Measurements from ENCODE around the gene KCNIP1.

The KCNIP1 gene

DNA sequence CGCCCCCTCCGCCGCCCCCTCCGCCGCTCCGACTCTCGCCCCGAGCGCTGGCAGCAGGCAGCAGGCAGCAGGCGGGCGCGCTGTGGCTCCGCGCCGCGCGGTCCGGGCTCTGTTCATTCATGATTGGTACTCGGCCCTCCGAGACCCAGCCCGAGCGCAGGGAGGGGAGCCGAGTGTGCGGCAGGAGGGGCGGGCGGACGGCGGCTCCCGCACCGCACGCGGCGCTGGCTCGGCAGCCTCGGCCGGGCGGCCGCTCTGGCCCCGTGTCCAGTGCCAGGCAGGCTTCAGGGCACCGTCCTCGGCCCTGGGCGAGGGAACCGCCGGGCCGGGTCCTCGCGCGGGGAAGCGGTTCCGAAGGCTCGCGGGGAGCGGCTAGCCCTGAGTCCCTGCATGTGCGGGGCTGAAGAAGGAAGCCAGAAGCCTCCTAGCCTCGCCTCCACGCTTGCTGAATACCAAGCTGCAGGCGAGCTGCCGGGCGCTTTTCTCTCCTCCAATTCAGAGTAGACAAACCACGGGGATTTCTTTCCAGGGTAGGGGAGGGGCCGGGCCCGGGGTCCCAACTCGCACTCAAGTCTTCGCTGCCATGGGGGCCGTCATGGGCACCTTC is at the start of gene KCNIP1:
KCNIP1 (plus strand) TSS at position 31 of the 607 bp plus-strand sequence.
- Histone ChIP-seq H3K4me2 (no peak within 1 kb of the TSS), H3K4me1 (peaks cover 13% of the 10 kb centered on the region), H3K9me3 (no peaks in the 10 kb centered on the region), H3K27me3 (0 out of 2 replicates have a peak, but pooled peaks cover 6% of the 10 kb centered on the region), H3K36me3 (no peaks in the 10 kb centered on the region), H3K4me3 (no peak within 1 kb of the TSS), H3K9ac (no peak within 1 kb of the TSS), H3K27ac (no peak within 1 kb of the TSS), H4K20me1 (no peaks in the 10 kb centered on the region)
- TF ChIP-seq Cebpa-rat (IDR thresholded peaks at IDR 0.05) = no peak

DNA sequence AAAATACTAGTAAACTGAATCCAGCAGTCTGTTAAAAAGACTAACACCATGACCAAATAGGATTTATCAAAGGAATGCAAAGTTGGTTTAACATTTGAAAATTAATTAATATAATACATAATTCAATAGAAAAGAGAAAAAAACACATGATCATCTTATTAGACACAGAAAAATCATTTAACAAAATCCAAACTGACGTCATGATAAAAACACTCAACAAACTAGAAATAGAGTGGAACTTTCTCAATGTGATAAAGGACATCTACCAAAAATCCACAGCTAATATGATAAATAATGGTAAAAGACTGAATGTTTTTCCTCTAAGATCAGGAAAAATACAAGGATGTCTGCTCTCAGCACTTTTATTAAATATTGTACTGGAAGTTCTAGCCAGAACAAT is 40.4 kb upstream of the KCNIP1 start:
- Histone ChIP-seq H3K4me1 (peaks cover 10% of the 10 kb centered on the region), H3K27me3 (no peaks in the 10 kb centered on the region), H3K4me2 (no peak overlapping the region), H4K20me1 (no peaks in the 10 kb centered on the region), H3K9ac (no peak overlapping the region), H3K4me3 (no peak overlapping the region), H3K36me3 (no peaks in the 10 kb centered on the region), H3K9me3 (peaks cover 7% of the 10 kb centered on the region; the same call in 1 of the 2 replicates), H3K27ac (no peak overlapping the region)
- no peak for TF ChIP-seq Cebpa-rat (IDR thresholded peaks at IDR 0.05)

DNA sequence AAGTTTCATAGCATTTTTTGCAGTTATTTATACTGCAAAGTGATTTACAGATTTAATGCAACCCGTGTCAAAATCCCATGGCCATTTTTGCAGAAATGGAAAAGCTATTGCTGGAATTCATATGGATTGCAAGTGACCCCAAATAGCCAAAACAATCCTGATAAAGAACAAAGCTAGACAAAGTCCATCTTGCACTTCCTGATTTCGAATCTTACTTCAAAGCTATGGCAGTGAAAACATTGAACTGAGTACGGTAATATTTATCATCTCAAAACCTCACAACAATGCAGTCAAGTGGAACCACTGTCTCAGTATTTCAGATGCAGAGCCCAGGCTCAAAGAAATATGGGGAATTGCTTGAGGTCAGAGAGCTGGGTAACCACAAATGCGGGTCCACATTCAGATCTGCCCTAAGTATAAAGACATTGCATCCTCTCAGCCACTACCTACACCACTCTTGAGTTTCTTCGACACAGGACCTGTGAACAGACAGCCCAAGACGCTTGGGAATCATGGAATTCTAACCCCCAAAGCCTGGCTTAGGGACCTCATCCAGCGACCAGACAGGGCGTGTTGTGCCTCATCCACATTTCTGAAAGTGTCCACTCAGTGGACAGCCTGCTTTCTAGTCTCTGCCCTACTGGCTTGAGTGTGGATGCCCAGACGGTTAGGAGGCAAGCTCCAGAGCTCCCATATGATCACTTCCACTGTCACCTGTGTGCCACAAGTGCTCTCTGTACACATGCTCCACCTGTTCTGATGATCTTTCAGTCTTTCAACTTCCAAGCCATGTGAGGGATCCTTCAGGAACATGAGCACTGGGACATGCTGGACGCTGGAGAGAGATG is 39.3 kb upstream of the KCNIP1 start:
- no peaks in the 10 kb centered on the region for H4K20me1 ChIP-seq
- H3K4me1 ChIP-seq = peaks cover 10% of the 10 kb centered on the region
- TF ChIP-seq Cebpa-rat (IDR thresholded peaks at IDR 0.05) = no peak
- no peaks in the 10 kb centered on the region for H3K36me3 ChIP-seq
- H3K4me2 ChIP-seq = peak overlapping the region; percentile 40
- H3K27me3 ChIP-seq = no peaks in the 10 kb centered on the region
- no peak overlapping the region for H3K4me3 ChIP-seq
- peaks cover 7% of the 10 kb centered on the region; the same call in 1 of the 2 replicates for H3K9me3 ChIP-seq
- H3K27ac ChIP-seq = no peak overlapping the region
- H3K9ac ChIP-seq = no peak overlapping the region

DNA sequence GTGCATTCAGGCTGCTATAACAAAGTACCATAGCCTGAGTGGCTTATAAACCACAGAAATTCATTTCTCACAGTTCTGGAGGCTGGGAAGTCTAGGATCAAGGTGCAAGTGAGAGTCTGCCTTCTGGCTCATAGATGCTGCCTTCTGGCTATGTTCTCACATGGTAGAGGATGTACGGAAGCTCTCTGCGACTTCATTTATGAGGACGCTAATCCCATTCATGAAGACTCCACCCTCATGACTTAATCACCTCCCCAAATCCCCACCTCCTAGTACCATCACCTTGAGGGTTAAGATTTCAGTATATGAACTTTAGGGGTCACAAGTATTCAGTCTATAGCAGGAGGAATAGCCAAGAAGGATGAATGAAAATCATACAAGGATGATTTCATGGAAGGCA is 37.3 kb upstream of the KCNIP1 start:
- H3K27ac ChIP-seq = no peak overlapping the region
- H3K9ac ChIP-seq = no peak overlapping the region
- H4K20me1 ChIP-seq = no peaks in the 10 kb centered on the region
- no peak overlapping the region for H3K4me2 ChIP-seq
- H3K9me3 ChIP-seq = no peaks in the 10 kb centered on the region
- no peaks in the 10 kb centered on the region for H3K27me3 ChIP-seq
- no peaks in the 10 kb centered on the region for H3K36me3 ChIP-seq
- no peak overlapping the region for H3K4me3 ChIP-seq
- TF ChIP-seq Cebpa-rat (IDR thresholded peaks at IDR 0.05) = no peak
- H3K4me1 ChIP-seq = peaks cover 10% of the 10 kb centered on the region

DNA sequence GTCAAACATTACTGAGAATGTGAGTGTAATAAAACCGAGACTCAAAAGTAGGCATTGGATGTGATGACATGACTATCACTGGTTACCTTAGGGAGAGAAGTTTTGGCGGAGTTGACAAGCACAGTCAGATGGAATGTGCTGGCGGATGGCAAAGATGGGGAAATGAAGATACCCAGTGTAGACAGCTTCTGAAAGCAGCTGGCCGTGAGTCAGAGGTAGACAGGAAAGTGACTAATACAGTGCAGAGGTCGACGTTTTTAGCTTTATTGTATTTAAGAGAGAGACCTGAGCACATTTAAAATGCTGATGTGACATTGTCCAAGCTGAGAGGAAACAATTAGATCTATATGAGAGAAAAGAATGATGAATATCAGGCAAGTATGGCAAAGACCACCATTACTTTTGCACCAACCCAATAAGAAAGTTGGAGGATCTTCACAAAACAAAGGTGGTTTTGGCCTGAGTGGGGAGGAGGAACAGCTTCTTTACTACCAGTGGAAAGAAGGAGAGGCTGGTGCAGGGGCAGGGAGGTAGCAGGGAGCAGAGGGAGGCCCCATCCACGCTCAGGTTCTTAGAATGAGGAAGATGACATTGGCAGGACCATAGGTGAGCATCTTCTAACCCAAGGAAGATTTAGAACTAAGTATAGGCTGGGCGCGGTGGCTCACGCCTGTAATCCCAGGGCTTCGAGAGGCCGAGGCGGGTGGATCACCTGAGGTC is 36.7 kb upstream of the KCNIP1 start:
- Histone ChIP-seq H3K27ac (no peak overlapping the region), H4K20me1 (no peaks in the 10 kb centered on the region), H3K36me3 (no peaks in the 10 kb centered on the region), H3K9me3 (no peaks in the 10 kb centered on the region), H3K9ac (no peak overlapping the region), H3K27me3 (no peaks in the 10 kb centered on the region), H3K4me3 (no peak overlapping the region), H3K4me2 (no peak overlapping the region), H3K4me1 (peaks cover 10% of the 10 kb centered on the region)
- TF ChIP-seq Cebpa-rat (IDR thresholded peaks at IDR 0.05) = no peak

DNA sequence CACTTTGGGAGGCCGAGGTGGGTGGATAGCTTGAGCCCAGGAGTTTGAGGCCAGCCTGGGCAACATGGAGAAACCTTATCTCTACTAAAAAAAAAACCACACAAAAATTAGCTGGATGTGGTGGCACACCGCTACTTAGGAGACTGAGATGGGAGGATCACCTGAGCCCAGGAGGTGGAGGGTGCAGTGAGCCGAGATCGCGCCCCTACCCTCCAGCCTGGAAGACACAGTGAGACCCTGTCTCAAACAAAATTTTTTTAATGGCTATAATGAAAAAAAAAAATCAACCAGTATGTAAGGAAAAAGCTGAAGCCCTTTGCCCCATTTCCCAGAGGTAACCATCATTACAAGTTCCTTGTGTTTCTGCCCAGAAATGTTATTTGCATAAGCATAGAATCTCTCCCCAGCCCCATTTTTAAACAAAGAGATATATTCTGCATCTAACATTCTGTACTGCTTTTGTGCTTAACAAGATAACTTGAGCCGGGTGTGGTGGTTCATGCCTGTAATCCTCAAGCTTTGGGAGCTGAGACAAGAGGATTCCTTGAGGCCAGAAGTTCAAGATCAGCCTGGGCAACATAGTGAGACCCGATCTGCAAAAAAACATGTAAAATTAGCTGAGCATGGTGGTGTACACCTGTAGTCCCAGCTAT is 35.1 kb upstream of the KCNIP1 start:
- Histone ChIP-seq H3K27ac (no peak overlapping the region), H3K27me3 (no peaks in the 10 kb centered on the region), H3K36me3 (no peaks in the 10 kb centered on the region), H3K9me3 (no peaks in the 10 kb centered on the region), H3K4me3 (no peak overlapping the region), H3K4me1 (peaks cover 10% of the 10 kb centered on the region), H3K9ac (no peak overlapping the region), H3K4me2 (no peak overlapping the region), H4K20me1 (no peaks in the 10 kb centered on the region)
- TF ChIP-seq Cebpa-rat (IDR thresholded peaks at IDR 0.05) = no peak

DNA sequence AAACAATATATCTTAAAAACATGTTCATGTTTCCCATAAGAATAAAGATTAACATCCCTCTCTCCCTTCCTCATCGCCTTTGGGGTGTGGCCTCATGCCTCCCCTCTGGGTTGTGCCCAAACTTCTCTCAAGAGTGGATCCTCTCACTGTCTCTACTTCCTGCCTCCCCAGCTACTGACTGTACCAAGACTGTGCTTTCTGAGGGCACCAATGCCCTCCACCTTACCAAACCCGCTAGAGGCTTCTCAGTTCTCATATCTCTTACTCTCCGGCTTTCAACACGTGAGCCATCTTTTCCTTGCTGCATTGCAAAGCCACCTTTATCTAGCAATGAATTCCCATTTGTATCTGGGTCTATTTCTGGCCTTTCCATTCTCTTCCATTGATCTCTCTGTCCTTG is 34.4 kb upstream of the KCNIP1 start:
- no peaks in the 10 kb centered on the region for H3K27me3 ChIP-seq
- peaks cover 5% of the 10 kb centered on the region for H3K4me1 ChIP-seq
- H3K4me2 ChIP-seq = no peak overlapping the region
- H3K27ac ChIP-seq = no peak overlapping the region
- no peaks in the 10 kb centered on the region for H4K20me1 ChIP-seq
- no peak for TF ChIP-seq Cebpa-rat (IDR thresholded peaks at IDR 0.05)
- H3K9me3 ChIP-seq = peaks cover 1% of the 10 kb centered on the region
- no peak overlapping the region for H3K4me3 ChIP-seq
- H3K36me3 ChIP-seq = no peaks in the 10 kb centered on the region
- no peak overlapping the region for H3K9ac ChIP-seq

DNA sequence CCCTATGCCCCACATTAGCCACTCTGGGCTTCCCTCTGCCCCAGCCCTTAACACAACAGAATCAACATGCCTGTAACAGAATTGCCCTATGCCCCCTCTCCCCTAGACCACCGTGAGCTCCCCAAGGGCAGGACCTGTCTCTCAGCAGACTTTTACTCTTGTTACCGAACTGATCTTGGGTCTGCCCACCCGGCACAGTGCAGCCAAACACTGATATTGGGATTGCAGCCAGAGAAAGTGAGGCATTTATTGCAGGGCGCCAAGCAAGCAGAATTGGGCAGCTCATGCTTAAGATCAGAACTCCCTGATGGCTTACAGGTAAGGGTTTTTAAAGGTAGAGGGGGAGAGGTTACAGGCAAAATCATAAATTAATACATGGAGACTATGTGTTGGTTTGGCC is 33.5 kb upstream of the KCNIP1 start:
- Histone ChIP-seq H4K20me1 (no peaks in the 10 kb centered on the region), H3K4me2 (no peak overlapping the region), H3K9ac (no peak overlapping the region), H3K27ac (no peak overlapping the region), H3K4me1 (peaks cover 7% of the 10 kb centered on the region), H3K27me3 (no peaks in the 10 kb centered on the region), H3K4me3 (no peak overlapping the region), H3K36me3 (no peaks in the 10 kb centered on the region), H3K9me3 (peaks cover 7% of the 10 kb centered on the region)
- no peak for TF ChIP-seq Cebpa-rat (IDR thresholded peaks at IDR 0.05)

DNA sequence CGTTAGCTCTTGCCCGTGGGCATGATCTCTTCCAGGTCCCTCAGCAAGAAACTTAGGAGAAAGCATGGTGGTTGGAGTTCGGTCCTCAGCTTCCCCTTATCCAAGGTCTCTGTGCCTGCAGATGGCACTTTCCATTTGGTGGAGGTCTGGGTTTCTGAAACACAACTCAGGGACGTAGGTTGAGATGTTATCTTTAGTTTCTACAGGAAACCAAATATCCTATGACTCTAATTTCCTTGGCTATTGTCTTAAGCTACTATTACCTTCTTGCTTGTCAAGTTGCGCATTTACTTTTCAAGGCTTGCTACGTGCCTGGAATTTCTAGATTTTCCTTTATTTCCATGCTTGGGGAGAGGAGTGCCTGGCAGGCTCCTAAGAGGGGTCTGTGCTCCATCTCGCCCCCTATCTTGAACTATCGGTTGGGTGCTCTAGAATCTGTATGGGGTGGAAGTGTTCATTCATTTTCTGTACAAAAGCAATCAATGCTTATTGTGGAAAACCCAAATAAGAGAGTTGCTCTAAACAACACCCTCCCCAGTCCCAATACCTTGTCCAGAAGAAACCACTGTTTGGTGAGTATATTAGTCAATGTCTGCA is 32.9 kb upstream of the KCNIP1 start:
- Histone ChIP-seq H3K4me1 (peaks cover 14% of the 10 kb centered on the region), H3K9ac (no peak overlapping the region), H3K4me3 (no peak overlapping the region), H3K27ac (no peak overlapping the region), H3K36me3 (no peaks in the 10 kb centered on the region), H3K27me3 (no peaks in the 10 kb centered on the region), H4K20me1 (no peaks in the 10 kb centered on the region), H3K9me3 (peaks cover 7% of the 10 kb centered on the region), H3K4me2 (no peak overlapping the region)
- TF ChIP-seq Cebpa-rat (IDR thresholded peaks at IDR 0.05) = no peak
